Amygdala (tissue), 56 donors: Measurements from ENCODE around the gene DUOXA2.
"Not testable (repeated sequence)": the region's sequence is repeated elsewhere in the genome, so short reads cannot be mapped to it uniquely, and the experiment has no call there.

ENCODE experiments used
- DNase-seq, 56 donors: peaks; one replicate each; lab custom pipeline; 2025; lab: John Stamatoyannopoulos, UW

DUOXA2 gene

DNA sequence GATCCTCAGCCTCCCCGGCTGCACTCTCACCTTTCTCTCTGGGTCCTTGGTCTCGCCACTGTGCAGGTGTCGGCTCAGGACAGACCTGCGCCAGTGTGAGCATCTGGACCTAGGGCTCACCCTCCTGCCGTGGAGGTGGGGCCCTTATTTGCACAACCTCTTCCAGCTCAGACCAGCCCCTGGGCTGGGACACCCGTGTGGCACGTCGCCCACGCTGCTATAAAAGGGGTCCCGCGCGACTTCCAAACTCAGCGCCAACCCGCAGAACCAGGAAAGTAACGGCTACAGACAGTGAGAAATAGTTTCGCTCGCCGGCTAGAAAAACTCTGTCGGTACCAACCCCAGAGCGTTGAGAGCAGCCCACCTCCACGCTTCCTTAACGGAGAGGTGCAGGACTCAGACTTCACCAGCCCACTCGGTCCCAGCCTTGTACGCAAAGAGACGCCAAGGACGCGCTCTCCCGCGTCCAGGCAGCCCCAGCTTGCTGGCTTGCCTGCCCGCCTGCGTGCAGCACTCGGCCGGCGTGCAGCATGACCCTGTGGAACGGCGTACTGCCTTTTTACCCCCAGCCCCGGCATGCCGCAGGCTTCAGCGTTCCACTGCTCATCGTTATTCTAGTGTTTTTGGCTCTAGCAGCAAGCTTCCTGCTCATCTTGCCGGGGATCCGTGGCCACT is at the start of gene DUOXA2, which contains the start of gene DUOX2:
Gene DUOXA2 (plus strand): TSS at position 251 of the 675 bp plus-strand sequence. CDS start 280 bp downstream, at position 531.
Gene DUOX2 (minus strand): TSS at position 97 of the 675 bp plus-strand sequence. CDS start 761 bp downstream, outside the sequence.
- no peak for DNase-seq

DNA sequence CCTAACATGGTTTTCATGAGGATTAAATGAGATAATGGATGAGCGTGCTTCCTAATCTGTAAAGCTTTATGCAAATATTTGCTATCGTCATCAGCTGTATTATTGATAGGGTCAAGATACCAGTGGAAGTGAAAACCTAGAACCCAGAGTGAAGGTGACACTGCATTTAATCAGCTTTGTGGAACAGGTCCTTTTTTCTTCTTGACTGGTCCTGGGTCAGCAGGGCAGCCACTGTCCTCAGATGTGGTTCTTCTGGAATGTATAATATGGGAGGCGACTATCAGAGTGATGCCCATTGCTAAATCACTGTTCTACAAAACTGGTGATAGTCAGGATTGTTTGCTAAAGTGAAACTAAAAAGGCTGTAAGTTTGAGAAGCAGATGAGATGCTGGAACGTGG is 49.7 kb upstream of the DUOXA2 start:
- DNase-seq = no peak

DNA sequence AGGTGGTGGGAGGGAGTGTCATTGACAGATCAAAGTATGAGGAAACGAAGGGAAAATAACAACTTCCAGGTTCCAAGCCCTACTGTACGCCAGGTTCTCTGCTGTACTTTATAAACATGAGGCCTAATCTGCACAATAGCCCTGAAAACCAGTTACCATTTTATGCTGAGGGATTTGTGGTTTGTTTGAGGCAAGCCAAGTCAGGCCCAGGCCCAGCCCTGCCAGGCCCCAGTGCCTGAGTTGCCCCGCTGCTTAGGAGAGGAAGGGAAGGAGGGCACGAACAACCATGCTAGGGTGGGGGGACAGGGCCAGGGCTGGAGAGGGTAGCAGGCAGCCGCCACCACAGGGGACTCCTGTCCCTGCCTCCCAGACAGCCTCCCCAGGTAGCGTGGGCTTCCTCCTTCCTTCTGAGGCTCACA is 44.2 kb upstream of the DUOXA2 start:
- DNase-seq = not testable (repeated sequence)

DNA sequence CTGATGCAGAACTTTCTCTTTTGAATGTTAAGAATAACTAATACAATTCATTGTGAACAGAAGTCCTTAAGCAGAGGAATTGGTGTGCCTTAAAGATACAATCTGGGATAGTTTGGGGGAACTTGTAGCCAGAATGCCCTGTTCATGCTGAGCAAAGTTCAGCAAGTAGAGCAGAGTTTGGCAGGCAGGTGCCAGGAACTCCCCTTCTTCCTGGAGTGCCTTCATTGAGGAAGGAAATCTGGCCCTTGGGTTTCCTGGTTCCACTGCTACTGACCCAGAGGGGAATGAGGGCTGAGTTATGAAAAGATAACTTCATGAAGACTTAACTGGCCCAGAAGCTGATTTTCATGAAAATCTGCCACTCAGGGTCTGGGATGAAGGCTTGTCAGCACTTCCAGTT is 40.5 kb upstream of the DUOXA2 start:
- DNase-seq = not testable (repeated sequence)

DNA sequence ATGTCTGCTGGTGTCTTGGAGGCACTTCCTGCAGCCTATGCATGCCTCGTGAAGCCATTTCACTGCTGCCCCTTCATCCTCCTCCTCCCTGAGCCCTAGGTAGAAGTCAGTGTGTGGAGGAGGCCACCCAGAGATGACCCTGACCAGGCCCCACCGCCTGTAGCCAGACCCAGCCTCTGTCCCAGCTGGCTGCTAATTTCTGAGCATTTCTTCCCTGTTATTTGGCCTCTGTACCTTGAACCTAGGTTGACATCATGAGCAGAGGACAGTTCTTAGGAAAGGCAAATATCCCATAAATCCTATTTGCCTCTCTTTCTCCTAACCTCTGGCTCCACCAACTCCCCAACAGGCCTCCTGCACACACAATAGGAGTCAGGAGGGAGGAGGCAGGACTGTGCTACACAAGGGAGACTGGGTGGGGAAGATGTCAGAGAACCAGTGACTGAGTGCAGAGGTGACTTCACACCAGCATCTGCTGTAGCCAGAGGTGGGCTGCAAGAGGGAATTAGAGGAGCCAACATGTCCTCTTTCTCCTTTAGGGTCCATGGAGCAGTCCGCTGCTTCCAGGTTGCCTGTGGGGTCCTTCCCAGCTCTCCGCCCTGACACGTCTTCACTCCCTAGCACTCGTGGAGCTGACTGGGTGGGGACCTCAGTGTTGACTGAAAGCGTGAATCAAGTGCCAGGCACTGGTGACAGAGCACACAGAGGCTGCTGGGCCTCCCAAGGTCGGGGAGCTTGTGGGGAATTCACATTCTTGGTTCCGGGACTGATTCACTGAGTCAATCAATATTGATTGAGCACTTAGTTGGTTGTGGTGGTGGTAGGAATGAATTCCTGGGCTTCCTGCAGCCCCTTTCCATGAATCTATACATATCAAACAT is 38.4 kb upstream of the DUOXA2 start:
- DNase-seq = not testable (repeated sequence)

DNA sequence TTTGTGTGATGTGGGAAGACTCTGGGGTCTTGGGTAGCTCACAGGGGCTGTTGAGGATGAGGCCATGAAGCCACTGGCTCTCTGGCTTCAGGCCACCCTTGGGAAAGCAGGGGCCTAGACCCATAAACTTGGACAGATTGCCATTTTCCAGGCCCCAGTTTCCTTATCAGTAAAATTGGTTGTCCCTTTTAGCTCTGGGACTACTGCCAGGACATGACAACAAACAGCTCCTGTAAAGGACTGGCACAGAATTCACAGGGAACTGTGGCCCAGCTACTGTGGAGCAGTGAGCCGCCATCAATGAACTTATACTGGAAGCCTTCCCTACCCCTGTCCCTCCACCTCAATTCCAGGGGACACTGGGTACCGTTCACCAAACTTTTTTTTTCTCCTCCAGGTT is 36.7 kb upstream of the DUOXA2 start:
- not testable (repeated sequence) for DNase-seq

DNA sequence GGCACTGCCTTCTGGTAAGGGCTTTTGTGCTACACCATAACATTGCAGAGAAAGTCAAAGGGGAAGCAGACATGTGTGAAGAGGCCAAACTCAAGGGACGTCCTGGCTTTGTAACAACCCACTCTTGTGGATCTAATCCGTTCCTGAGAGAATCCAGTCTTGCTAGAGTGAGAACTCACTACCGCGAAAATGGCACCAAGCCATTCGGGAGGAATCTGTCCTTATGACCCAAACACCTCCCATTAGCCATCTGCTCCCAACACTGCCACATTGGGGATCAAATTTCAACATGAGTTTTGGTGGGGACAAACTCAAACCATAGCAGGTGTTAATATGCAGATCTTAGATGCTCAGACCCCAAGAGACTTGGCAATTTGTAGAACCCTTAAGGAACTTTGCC is 34.9 kb upstream of the DUOXA2 start:
- not testable (repeated sequence) for DNase-seq

DNA sequence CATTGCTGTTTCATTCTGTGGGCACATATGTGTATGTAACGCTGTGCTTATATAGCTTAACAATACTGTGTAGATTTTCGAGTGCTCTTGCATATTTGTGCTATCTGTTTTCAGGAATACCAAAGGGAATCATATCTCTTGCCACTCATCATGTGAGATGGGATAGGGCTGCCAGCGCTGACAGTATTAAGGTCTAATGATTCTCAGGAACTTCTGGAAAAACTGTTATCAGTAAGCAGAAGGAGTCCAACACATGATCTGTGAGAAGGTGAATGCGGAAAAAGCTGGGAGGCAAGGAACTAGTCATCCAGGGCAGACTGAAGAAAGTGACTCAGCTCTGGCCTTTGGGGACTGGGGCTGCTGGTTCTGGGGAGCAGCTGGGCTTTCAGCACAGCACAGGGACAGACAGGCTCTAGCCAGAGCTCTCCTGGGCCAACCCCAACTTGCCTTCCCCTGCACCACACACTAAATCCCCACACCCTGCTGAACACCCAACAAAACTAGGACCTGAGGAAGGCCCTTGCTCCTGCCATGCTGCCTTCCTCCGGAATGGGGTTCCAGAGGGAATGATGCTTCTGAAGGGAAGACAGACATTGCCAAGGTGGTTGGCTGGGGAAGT is 34.4 kb upstream of the DUOXA2 start:
- DNase-seq = not testable (repeated sequence)

DNA sequence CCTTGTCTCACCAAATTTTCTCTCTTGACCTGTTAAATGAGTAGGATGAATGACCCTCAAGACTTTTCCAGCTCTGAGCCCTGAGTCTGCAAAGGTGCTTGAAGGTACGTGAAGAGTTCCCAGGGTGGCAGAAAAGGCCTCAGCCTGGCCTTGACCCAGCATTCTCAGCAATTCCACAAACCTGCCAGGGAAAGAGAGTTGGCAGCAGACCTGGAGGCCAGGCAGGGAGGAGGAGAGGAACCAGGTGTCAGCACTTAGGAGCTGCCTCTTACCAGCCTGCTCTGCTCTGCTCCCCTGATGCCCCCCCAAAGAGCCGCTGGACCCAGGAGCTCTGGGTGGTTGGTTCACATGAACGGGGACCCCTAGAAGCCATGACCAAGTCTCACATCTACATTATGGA is 33.5 kb upstream of the DUOXA2 start:
- not testable (repeated sequence) for DNase-seq

DNA sequence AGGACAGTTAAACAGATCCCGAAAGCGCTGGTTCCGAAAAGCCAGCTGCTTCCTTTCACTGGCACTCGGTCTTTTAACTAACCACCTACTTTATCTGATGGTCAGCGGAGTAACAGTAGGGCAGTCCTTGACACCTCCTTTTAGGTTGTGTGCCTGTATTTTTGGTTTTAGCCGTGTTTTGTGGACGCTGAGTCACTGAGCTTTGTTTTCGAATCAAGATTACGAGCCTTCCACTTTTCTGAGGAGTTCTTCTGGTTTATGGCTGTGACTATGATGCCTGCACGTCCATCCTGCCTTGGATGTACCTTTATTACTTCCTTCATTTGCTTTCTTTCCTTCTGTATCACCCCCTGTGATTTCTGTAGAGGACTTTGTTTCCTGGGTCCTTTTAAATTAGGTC is 31.7 kb upstream of the DUOXA2 start:
- not testable (repeated sequence) for DNase-seq

DNA sequence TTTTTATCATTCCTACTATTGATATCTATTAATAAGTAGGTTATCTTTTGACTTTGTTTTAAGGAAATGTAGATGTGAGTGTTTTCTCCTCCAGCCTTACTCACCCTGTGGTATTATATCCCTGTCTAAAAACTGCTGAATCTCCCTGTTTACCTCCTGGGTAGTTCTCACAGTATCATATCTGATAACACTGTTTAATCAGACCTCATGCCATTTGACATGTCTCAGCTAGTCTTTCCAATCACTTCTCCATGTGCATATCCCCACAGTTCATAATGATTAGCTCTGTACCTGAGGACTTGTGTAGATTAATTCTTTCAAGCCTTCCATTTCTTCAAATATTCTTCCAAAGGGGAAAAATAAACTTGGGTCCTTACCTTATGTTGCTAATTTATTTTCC is 30.9 kb upstream of the DUOXA2 start:
- no peak for DNase-seq

DNA sequence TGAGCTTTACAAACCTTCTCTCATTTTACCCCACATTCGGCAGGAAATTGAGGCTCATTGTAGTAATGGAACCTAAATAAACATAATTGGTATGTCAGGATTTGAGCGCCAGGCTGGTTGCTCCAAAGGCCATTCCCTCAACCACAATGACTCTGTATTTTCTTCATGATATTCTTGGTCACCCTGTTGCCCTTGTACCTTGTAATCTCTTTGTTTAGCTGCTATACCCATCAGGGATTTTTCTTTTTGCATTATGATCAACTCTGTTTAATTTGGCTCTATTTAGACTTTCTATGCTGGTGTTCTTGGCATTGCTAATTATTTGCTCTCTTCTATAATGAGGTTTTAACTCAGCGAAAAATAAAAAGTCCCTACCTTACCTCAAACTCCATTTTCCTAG is 30.0 kb upstream of the DUOXA2 start:
- DNase-seq = no peak

DNA sequence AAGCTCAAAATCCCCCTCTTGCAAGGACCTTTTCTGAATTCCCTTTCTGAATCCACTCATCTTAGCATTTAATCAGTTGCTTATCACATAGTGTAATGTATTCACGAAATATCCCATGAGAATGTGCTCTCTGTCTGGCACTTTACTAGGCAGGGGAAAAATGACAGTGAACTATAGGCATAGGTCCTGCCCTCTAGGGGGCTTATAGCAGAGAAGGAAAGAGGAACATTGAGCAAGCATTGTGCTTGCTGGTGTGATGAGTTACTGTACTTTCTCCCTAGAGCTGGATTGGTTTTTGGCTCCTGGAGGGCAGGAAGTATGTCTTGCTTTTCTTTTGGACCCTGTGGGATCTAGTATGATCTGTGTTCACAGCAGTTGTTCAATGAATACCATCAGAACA is 26.6 kb upstream of the DUOXA2 start:
- DNase-seq = no peak

DNA sequence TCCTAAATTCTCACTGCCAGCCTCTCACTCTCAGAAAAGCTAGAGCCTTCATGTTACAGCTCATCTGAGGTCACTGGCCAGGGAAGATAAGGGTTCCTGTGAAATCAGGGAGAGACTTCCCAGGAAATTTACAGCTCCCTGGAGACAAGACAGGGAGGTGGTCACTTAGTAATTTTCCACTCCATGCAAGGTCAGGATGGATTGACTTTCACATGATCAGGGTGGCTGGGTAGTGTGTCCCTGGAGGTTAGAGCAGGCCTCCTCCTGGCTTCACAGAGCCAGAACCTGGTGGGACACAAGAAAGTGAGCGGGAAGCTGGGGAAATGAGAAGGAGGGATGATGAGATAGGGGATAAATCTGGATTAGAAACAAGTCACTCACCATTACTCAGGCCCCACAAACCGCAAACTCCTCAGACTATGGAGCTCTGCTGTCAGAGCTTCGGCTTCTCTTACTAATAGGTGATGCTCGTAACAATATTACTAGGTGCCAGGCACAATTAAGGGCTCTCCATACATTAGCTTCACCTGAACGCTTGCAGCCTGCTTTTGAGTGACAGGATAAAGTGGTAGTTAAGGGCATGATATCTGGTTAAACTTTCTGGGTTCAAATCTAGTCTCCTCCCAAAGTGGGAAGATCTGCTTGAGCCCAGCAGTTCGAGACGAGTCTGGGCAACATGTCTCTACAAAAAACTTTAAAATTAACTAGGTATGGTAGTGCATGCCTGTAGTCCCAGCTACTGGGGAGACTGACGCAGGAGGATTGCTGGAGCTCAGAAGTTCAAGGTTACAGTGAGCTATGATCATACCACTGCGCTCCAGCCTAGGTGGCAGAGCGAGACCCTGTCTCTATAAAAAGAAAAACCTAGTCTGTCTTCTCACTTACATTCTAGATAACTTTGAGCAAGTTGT is 25.1 kb upstream of the DUOXA2 start:
- DNase-seq = no peak

DNA sequence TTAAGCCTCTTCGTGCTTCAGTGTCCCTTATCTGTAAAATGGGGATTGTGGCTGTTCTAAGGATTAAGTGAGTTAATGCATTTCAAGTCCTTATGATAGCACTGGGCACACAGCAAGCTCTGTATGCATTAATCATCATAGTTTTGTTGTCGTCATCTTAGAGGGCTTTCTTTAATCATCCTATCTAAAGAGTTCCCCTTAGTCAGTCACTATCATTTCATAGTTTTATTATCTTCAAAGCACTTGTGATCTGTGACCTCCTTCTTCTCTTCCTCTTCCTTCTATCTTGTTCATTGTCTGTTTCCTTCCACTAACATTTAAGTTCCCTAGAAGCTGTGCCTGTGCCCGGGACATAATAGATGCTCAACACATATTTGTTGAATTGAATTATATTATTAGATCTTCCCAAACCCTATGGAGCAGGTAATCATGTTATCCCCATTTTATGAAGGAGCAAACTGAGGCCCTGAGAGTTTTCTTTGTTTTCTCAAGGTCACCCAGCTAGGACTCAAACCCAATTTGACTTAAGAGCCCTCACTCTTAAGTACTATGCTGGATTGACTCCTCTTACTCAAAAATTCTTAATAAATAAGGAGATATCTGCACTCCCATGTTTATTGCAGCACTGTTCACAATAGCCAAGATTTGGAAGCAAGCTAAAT is 24.3 kb upstream of the DUOXA2 start:
- DNase-seq = no peak

DNA sequence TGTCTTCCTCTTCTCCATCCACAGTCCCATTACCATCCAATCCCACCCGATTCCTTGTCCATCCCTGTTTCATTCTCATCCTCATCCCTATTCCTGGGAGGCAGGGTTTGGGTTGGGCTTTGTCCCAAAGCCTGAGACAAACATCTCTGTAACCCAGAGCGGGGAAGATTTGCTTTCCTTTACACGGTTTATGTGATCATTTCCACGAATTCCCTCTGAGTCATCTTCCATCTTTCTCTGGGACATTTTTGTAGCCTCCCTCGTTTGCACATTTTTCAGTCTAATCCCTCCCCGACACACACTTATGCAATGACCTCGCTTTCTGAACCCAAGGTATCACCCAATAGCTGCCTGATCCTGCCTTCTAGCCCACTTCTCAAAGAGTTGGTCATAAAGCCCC is 23.0 kb upstream of the DUOXA2 start:
- DNase-seq = no peak

DNA sequence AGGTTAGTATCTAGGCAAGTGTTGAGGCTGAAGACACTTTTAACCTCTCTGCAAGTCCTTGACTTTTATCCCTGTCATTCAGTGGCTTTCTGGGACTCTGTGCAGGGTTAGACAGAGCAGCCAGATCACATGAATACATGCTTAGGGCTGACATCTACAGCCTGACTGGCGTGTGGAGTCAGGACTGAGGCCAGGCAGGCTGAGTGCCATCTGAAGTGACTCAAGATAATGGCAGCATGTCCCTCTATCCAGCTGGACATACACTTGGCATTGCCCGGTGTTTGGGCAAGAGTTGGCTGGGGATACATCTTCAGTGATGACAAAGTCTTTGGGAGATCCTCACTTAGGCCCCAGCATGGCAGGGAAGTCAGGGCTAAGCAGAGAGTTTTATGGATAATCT is 22.6 kb upstream of the DUOXA2 start:
- DNase-seq = no peak

DNA sequence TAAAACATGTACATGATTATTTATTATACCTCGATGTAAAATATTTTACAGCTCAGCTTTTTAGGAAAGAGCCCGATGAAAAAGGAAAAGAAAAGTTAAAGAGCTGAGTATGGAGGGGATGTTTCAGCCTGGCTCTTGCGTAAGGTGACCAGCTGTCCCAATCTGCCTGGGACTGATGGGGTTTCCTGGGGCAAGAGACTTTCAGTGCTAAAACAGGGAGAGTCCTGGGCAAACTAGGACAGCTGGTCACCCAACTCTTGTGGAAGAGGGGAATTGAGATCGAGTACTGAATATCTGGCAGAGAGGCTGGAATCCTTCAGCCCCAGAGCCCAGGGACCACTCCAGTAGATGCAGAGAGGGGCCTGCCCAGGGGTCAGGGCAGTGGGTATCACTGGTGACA is 21.1 kb upstream of the DUOXA2 start:
- no peak for DNase-seq

DNA sequence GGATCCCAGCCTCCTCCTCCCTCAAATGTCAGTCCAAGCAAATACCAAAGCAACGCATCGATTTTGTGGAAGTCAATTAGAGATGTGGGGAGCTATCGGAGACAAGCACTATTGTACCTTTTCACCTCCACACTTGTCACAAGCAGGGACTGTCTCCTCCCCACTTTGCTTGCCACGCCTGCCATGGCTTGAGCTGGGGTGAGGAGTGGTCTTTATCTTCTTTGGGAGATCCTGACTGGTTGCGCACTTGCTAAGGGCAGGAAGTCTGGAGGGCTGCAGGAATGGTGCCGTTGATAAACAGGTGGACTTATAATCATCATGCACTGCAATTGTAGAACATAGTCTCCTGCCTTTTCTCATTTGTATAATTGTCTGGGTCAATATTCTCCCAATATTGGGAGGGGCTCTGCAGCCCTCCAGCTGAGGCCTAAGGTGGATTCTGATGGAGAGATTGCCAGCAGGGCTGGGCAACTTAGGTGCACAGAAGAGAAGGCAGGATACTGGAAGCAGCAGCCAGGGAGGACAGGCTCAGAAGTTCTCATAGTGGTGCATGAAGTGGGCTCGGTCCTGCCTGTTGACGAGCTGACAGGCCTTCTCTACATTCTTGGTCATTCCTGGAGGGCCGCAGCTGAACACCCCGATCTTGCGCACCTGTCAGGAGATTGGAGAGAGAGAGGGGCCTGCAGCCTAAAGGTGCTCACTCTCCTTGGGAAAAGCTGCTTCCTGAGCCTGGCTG is 20.3 kb upstream of the DUOXA2 start:
- no peak for DNase-seq
